Right forelimb (tissue), 1 donor: Measurements from ENCODE around the gene CDH13.

Source experiments
- DNase-seq: peaks from one replicate; pipeline ENCODE4 v3.0.0-alpha.2; 2018

Gene CDH13

GRCh38 chr16:83136924-83137323, 510.2 kb downstream of the CDH13 start:
- DNase-seq, result no peak

- no peak for DNase-seq
These were observed 510.6 kb downstream of the CDH13 start for GRCh38 chr16:83137326-83137781.

- DNase-seq, result no peak
These were observed 511.1 kb downstream of the CDH13 start for GRCh38 chr16:83137894-83138293.

DNA sequence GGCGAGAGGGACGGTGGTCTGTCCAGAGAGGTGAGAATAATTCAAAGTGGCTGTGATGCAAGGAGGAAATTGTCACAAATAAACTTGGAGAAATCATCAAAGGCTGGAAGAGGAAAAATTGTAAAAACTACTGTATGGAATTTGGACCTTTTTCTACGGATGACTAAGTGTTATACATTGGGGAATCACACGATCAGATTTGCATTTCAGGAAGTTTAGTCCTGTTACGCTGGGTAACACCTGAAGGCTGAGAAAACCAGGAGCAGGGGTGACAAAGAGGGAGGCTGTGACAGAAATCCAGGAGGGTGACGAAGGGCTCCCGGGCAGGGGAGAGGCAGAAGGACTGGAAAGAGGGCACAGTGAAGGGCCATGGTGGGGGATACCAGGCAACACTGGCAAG, 511.7 kb downstream of the CDH13 start:
- no peak for DNase-seq

DNA sequence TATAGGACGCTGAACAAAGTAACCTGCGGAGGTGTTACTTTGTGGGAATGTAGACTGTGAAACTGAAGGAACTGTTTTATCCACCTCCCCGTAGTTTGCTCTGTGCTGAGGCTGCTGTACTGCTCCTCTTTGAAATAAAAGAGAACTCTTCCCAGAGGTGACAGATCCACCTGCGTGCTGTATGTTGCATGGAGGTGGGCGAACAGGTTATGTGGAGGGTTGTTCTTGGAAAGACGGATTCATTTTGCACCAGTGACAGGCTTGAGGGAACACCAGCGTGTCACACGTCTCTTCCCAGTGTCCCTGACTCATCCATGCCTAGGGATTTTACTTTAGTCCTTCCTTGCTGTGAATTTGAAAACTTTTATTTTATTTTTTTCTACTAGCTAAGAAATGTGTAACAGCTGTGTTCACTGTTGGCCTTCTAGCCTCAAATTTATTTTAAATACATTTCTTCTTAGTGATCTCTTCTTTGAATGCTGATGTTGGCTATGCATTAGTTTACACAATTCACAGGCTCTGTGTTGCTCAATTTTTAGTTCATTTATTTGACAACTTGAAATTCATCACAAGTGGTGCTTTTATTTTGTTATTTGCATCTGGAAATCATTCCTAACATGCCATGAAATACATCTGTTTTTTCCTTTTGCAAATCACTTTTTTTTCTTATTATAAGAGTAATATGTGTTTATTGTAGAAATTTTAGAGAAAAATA, 512.4 kb downstream of the CDH13 start:
- no peak for DNase-seq

GRCh38 chr16:83143788-83144187, 517.0 kb downstream of the CDH13 start:
- no peak for DNase-seq

DNA sequence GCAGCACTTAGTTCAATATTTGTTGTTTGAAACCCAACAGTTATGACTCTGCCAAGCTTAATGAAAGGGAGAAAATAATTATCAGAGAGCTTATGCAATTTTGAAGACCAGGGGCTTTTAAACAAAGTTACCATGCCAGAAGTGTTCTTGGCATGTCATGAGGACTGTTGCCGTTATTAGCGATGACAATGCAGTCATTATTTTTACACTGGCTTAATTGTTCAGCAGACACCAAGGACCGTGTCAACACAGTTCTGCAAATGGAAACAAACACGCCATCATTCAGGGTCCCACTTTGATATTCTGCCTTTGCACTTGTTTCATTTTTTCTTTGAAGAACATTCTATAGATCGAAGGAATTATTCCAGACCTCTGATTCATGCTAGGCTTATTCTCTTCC, 518.5 kb downstream of the CDH13 start:
- DNase-seq, result no peak

DNA sequence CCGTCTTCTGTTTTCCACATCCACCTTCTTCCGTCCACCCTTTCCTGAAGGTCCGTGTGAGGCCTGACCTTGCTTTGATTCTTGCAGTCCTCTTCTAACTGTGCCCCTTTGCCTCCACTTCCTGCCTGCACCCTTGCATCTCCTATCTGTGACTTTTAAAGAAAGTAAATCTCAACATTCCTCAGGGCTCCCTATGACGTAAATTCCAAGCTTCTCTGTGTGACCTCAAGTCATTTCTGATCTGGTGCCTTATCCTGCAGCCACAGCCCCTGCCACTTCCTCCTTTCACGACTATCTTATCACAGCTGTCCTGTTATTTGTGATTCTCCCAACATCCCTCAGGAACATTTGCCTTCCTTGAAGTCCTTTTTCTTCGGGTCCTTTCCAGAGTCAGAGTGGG, 520.5 kb downstream of the CDH13 start:
- no peak for DNase-seq

DNA sequence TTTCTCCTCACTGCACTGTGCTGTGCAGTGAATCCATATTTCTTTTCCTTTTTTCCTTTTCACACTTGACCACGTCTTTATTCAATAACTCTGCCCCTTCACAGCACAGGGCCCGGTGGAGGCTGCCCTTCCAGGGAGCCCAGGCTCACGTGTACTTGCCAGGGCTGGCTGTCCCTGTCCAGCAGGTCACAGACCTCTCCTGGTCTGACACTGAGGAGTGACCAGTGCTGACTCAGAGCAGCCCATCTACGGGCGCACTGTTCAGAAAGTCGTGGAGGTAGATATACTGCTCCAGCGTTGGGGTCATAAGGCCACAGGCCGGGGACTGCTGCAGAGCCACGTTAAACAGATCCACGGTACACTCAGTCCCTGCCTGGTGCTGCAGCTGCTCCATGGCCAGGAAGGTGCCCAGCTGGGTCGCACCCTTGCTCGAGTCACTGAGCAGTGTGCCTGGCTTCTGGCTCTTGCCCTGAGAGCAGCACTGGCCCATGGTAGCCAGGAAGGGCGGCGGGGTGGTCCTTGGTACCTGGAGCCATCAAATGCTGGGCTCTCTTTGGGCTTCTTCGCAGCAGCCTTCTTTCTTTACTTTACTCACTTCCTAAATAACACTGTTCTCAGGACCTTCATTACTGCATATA, 531.7 kb downstream of the CDH13 start:
- no peak for DNase-seq

DNA sequence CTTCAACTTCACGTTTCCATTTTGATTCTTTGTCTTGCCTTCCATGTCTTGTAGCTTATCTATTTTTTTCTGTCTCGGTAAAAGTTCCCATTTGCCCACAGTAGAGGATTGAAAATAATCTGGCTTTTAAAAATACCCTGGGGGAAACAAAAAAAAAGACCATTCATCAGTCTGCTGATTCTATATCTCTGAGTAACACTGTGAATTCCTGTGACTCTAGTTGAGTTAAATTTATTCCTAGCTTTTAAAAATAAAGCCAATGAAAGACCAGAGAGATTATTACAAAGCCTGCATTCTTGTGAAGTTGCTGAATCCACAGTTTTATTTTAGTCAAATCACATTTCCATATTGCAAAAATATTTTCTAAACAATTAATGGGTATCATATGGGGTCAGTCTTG, 532.3 kb downstream of the CDH13 start:
- no peak for DNase-seq

- DNase-seq, result no peak
These were observed 533.7 kb downstream of the CDH13 start for GRCh38 chr16:83160287-83161020.

- no peak for DNase-seq
These were observed 536.0 kb downstream of the CDH13 start for GRCh38 chr16:83162791-83163190.

GRCh38 chr16:83164816-83165215, 538.0 kb downstream of the CDH13 start:
- no peak for DNase-seq

- DNase-seq, result no peak
These were observed 544.6 kb downstream of the CDH13 start for GRCh38 chr16:83171396-83171795.

DNA sequence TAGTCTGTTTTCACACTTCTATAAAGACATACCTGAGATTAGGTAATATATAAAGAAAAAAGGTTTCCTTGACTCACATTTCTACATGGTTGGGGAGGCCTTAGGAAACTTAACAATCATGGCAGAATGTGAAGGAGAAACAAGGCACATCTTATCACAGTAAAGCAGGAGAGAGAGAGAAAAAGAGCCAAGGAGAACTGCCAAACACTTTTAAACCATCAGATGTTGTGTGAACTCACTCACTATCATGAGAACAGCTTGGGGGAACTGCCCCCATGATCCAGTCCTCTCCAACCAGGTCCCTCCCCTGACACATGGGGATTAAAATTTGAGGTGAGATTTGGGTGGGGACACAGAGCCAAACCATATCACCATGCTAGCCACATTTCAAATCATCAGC, 547.9 kb downstream of the CDH13 start:
- no peak for DNase-seq

DNA sequence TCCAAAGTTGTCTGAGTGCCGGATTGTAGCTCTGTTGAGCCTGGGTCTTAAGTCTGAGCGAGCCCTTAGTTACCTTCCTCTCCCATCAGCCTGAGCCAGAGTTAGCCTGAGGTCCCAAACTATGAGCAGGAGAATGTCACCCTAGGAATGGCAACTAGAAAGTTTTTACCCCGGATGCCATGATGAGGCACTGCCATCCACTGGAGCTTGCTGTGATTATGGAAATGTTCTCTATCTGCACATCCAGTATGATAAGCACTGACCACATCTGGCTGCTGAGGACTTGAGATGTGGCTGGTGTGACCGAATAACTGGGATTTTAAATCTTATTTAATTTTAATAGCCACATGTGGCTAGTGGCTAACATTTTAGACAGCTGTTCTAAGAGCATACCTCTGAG, 550.0 kb downstream of the CDH13 start:
- no peak for DNase-seq

DNA sequence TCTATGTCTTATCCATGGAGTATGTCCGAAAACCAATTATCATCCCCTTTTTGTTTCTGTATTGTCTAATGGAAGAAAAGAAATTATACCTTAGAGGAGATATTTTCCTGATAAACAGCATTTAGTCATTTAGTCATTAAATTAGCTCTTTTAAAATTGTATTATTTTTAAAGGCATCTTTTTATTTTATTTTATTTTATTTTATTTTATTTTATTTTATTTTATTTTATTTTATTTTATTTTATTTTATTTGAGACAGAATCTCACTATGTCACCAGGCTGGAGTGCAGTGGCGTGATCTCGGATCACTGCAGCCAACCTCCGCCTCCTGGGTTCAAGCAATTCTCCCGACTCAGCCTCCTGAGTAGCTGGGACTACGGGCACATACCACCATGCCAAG, 559.1 kb downstream of the CDH13 start:
- DNase-seq, result no peak

DNA sequence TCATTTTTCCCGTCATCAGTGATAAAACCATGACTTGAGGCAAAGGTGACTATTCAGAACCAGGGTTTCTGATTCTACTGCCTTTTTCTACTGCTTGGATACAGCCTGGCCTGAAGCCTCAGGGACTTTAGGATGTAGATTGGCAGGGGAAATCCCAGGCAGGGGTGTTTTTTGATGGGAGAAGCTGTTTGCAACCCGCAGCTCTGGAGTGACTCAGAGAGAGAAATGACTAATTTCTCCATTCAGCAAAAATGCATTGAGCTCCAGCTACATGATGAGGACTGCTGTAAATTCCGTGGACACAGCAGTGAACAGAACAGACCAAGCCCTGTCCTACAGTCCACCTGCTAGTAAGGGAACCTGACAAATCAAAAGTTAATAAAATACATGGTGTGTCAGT, 560.6 kb downstream of the CDH13 start:
- DNase-seq, result no peak

DNA sequence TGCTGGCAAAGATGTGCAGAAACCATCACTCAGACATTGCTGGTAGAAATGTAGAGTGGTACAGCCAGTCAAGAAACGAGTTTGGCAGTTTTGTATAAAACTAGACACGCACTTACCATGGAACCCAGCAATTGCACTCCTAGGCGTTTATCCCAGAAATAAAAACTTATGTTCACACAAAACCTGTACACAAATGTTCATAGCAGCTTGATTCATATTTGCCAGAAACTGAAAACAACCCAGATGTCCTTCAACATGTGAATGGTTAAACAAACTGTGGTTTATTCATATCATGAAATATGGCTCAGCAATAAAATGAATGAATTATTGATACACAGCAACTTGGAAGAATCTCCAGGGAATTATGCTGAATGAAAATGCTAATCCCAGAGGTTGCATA, 570.0 kb downstream of the CDH13 start:
- no peak for DNase-seq

GRCh38 chr16:83197450-83197849, 570.7 kb downstream of the CDH13 start:
- DNase-seq, result no peak

DNA sequence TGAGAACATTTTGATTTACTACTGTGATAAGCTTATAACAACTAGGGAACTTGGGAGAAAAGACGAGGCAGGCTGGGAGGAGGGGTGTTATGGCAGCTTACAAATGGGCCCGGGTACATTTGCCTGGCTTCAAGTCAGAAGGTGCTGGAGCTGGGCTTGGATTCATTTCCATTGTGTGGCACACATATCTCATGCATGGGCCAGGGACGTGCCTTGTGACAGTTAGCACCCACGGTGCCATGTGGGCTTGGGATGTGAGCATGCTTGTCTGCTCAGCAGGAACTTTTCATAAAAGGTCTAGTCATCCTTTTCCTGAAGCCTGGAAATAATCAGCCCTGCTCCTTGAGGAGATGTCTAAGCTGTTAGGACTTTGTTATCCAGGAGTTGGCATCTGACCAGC, 572.2 kb downstream of the CDH13 start:
- DNase-seq, result no peak

DNA sequence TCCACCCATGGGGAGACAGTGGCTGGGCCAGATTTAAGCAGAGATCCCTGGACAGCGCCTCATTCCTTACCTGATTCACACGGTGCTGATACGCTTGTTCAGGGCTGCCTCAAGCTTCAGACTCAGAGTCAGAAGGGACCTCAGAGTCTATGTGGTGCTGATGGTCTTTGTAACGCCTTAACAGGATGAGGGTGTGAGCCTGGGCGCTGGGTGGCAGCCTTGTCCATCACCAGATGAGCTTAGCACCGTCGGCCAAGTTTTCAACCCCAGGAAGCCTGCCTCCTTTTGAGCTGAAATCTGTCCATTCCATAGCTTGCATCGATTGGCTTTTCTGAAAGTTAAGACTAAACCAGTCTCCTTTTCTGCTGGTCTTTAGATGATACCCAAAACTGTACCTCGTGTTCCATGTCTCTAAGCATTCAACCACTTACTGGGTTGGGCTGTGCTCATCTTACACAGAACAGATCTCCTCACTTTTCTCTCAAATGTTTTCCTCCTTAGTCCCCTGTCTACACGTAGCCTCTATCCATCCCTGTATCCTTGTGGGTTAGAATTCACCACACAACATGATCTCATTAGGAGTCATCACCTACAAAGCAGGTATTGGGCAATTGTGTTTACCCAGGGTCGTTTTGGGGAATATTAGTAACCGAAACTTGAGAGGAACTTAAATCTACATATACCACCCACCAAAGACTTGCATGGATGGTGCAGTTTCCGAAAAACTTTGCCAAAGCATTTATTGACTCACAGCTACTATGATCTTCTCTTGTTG, 573.4 kb downstream of the CDH13 start:
- DNase-seq, result no peak

DNA sequence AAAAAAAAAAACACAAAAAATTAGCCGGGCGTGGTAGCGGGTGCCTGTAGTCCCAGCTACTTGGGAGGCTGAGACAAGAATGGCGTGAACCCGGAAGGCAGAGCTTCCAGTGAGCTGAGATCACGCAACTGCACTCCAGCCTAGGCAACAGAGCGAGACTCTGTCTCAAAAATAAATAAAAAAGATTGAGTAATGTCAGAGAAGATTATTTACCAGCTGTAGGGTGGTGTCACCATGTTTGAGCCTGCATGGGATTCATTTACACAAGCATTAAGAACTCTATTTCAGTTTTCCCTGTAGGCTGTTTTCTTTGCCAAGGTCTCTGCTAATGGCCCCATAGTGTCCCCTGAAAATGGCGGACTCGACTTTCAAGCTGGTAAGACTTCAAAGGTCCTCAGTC, 575.0 kb downstream of the CDH13 start:
- no peak for DNase-seq
